ENCODE data around the gene TMEM106C.

TMEM106C gene

DNA sequence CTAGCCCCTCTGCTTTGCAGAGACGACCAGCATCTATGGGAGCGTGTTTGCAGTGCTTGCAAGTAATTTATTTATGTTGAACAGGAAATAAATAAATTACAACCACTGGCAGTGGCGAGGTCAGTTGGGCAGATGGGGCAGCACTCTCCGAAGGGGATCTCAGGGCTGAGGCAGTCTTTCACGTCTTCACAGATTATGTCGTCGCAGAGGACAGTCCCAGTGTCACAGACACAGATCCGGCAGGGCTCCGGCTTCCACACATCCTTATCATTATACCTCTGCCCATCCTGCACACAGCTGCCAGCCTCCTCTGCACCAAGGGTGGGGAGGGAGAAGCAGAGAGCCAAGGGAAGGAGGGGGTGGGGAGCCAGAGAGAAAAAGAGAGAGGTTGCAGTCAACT, 36.4 kb downstream of the TMEM106C start:
- no peak for DNase-seq

GRCh38 chr12:48000878-48001504, 37.6 kb downstream of the TMEM106C start:
- DNase-seq: peak; percentile 60 to 86 (median 73)

DNA sequence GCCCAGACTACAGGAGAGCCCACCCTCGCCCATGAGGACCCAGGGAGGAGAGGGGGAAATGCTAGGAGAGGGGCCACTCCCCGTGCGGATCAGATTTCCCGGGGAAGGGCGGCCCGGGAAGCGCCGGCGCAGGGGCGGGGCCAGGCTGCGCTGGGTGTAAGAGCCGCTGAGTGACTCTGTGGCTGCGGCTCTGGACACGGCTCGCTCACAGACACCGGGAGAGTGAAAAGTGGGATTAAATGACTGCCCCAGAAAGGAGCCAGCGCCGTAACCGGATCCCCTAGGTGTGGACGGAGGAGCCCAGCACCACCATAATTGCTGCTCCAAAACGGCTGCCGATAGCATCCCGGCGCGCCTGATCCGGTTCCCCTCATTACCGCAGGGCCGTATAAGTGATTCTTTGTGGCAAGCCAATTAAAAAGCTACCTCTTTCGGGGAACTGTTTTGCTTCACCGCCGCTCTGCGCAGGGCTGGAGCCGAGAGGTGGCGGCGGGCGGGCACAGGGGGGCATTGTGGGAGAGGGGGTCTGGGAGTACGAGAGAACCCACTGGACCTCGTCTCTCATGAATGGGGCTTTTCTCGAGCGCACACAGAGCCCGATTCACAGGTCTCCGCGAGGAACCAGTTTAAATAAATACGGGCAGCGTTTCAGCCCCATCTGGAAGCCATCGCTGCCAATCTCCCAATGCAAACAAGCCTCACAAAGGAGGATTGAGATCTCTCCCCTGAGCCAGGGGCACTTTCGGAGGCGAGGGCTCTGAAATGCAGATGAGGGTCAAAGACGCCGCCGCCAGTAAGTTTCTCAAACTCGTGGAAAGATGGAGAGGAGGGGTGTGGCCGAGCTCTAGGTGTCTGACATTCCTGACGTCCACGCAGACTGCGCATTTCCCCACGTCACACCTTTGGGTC, 38.4 kb downstream of the TMEM106C start:
- peak; percentile 57 to 82 (median 78) for DNase-seq

DNA sequence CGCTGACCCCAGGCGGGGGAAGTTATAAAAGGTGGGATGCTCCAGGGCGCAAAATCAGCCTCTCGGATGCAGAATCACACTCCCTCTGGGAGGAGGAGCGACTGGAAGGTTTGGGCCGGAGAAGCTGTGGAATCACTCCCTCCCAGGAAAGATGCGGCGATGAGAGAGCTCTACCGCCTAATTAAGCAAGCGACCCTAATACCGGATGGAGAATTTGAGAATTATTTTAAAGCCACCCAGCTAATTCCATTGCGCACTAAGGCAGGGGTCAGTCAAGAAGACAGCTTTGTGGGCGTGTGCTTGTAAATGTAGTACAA, 39.0 kb downstream of the TMEM106C start:
- DNase-seq: no peak

- DNase-seq: peak in 2 of 3 experiments; percentile 77 to 86
Observed at GRCh38 chr12:48002773-48003218, 39.4 kb downstream of the TMEM106C start.

- peak in 2 of 3 experiments; percentile 64 to 82 for DNase-seq
Observed at GRCh38 chr12:48003226-48004052, 40.0 kb downstream of the TMEM106C start.

- peak; percentile 19 to 93 (median 91) for DNase-seq
Observed at GRCh38 chr12:48004053-48004941, 40.9 kb downstream of the TMEM106C start, which contains the start of gene COL2A1. COL2A1 (minus strand) TSS chr12:48004476; CDS start chr12:48004321, 155 bp downstream.

DNA sequence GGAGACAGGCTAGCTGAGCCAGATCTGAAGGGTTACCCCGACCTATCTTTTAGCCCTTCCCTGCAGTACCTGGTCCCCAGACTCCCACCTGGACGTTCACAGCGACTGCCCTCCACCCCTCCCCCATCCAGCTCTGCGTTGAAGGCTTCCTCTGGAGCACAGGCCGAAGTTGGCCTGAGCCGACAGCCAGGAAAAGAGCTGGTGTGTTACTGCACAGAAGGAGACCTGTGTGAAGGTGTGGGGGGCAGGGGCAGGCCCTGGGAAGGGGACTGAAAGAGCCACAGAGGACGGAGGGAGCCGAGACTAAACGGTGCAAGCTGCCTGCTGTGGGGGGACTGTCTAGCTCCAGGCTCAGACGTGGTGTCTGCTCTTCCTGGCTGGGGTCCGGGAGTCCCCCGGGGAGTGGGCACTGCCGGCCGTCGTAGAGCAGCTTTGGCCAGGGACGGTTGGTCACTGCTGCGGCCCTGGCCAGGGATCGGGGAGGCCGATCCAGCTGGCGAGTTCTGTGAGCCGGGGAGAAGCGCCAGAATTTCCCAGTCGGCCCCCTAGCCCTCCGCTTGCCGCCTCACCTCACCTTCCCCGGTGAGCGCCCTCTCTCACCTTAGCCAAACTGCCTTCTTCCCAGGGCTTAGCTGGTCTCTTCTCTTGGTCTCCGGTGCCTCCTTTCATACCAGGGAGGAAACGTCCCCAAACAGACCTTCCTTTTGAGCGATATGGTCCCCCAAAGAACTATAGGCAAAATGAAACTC, 41.8 kb downstream of the TMEM106C start:
- peak in 2 of 3 experiments; percentile 86 to 89 for DNase-seq

DNA sequence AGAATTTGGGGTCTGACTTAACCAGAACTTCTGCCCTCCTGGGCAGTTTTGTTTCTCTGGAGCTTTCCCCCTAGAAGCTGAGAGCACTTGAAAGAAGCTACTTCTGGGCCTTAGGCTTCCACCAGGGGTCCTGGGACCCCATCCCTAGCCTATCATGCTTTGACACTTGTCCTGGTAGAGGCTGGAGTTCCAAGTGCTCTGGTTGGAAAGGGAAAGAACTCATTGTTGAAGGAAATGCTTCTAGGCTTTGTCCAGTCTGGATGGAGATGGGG, 42.3 kb downstream of the TMEM106C start:
- no peak for DNase-seq

DNA sequence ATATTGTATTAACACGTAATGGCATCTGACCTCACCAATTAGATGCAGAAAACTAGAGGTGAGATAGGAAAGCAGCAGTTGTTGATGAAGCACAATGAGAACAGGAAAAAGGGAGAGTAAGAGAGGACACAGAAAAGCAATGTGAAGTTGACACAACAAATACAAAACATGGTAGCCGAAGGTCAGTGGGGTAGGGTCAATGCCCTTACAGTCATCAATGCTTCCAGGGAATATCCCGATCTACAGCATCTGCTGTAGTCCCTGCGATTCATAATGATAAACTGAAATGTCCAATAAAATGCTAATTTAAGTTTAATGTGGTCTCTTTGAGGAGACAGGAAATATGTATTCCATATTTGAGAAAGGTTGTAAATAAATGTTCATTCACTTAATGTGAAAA, 43.8 kb downstream of the TMEM106C start:
- DNase-seq: no peak

- DNase-seq: no peak
Observed at GRCh38 chr12:48008349-48008748, 45.0 kb downstream of the TMEM106C start.

DNA sequence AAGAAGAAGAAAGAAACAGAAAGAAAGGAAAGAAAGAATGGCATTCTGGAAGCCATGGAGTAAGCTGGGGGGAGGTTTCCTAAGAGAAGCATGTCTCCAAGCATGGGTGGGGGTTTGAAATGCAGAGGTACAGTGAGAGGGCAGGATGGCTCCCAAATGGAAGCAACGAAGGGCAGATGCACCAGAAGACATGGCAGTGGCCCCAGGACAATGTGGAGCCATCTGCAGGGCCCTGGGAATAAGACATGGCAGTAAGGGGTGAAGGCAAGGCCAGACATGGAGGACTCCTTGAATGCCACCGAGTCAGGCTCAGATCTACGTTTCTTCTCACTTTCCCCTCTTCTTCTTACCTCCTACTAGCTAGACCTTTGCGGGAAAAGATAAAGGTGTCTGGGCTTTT, 45.6 kb downstream of the TMEM106C start:
- no peak for DNase-seq

GRCh38 chr12:48009471-48009870, 46.1 kb downstream of the TMEM106C start:
- no peak for DNase-seq

- no peak for DNase-seq
Observed at GRCh38 chr12:48010366-48010970, 47.1 kb downstream of the TMEM106C start.

DNA sequence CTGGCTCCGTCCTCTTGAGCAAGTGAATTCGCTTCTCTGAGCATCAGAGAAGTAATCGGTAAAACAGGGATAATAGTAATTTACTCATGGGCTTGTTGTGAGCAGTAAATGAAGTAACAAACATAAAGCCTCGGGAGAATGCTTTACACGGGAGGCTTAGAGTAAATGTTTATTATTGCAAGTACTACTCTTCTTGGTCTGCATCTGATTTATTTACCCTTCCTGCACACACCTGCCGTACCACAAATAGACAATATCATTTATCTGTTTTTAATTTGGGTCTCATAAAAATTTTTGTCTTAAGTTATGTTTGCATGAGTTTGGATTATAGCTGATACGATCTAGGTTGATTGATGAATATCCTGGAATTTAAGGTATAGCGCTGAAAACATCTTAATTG, 48.7 kb downstream of the TMEM106C start:
- no peak for DNase-seq

DNA sequence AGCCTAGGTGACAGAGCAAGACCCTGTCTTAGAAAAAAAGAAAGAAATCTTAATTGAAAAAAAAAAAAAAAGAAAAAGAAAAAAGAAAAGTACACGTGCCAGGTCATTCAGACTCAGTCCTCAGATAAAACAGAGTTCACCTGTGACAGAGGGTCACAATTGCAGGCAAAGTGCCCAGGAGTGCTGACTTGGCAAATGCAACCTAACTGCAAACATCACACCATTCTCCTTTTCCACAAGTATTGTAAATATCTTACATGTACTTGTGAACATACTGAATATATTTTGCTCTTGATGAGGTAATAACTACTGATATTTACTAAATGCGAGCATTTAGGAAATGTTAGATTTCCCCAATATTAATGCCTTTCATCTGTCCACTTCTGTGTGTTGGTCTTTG, 49.9 kb downstream of the TMEM106C start:
- no peak for DNase-seq

DNA sequence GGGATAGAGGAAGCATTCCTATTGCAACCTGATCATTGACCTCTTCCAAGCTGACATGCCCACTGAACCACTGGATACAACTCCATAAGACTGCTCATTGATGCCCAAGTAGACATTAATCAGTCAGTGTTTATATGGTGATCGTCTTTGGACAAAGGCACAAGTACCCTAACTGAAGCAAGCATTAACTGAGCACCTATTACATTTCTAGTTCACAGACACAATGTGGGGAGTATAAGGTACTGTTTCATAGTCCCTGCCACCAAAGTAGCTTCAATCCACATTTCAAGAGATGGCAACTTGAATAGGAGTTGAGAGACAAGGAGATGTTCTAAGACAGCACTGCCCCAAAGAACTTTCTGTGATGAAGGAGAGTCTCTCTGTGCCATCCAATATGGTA, 51.7 kb downstream of the TMEM106C start:
- DNase-seq: no peak

- DNase-seq: no peak
Observed at GRCh38 chr12:48015954-48016353, 52.6 kb downstream of the TMEM106C start.

GRCh38 chr12:48016373-48017020, 53.1 kb downstream of the TMEM106C start:
- no peak for DNase-seq

DNA sequence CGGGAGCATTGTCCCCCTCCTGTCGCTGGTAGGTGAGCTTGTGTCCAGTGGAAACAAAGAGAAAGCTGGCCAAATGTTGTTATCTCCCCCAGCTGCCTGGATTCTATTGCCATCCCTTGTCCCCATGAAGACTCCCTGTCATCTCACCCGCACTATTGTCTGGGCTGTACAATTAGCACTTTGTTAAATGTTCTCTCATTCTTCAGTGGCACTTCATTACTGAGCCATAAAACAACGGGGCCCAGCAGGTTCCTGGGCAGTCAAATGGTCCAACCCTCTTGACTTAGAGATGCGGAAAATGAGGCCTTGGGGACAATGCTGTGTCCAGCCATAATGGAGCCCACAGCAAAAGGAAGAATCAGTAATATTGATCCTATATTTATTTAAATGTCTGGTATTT, 54.1 kb downstream of the TMEM106C start:
- DNase-seq: peak in 2 of 3 experiments; percentile 13 to 49
